ENCODE results near the gene C11orf91. TPM values are rescaled to one million over a fixed set of nuclear protein-coding genes. Genes with fewer than 3 reads are reported as not detected.
"Not testable (repeated sequence)": the region's sequence is repeated elsewhere in the genome, so short reads cannot be mapped to it uniquely, and the experiment has no call there.

The C11orf91 gene
- total RNA-seq, 1 donor from 2014 or later = 0.13 TPM

DNA sequence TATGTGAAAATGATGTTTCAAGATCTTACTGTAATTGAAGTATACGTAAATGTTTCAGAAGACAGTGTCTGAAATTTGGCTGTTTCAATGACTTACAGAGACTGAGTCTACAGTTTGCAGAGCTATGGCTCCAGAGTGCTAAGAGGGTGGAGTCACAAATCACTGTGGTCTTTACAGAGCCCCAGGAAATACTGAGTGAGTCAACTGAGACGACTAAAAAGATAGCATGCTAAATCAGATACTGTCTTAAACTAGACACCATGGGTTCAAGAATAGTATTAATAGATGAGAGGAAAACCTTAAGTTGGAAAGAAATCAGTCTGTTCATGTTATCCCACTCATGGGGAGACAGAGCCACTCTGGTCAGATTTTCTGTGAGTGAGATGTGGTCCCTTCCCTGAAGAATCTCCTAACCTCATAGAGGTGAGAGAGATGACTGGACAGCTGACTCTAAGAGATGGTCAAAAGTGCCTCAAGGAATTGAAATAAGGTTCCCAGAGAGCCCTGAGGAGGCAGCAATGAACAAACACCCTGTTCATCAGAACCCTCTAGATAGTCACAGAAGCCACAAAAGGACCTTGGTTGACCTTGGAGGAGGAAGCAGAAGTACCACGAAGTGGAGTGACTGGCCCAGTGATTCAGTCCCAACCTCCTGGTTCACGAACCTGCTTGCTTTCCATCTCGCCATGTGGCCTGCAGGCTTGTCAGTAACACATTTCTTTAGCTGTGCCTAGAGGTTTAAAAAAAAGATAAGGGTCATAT, 30.2 kb downstream of the C11orf91 start:
- no peak for DNase-seq (ENCODE audit: low read depth, low spot score)

GRCh38 chr11:33669598-33670249, 30.9 kb downstream of the C11orf91 start:
- DNase-seq (ENCODE audit: low read depth, low spot score) = no peak

- DNase-seq (ENCODE audit: low read depth, low spot score) = no peak
Measured at GRCh38 chr11:33668951-33669596, 31.6 kb downstream of the C11orf91 start.

- DNase-seq (ENCODE audit: low read depth, low spot score) = no peak
Measured at GRCh38 chr11:33668468-33668825, 32.2 kb downstream of the C11orf91 start.

DNA sequence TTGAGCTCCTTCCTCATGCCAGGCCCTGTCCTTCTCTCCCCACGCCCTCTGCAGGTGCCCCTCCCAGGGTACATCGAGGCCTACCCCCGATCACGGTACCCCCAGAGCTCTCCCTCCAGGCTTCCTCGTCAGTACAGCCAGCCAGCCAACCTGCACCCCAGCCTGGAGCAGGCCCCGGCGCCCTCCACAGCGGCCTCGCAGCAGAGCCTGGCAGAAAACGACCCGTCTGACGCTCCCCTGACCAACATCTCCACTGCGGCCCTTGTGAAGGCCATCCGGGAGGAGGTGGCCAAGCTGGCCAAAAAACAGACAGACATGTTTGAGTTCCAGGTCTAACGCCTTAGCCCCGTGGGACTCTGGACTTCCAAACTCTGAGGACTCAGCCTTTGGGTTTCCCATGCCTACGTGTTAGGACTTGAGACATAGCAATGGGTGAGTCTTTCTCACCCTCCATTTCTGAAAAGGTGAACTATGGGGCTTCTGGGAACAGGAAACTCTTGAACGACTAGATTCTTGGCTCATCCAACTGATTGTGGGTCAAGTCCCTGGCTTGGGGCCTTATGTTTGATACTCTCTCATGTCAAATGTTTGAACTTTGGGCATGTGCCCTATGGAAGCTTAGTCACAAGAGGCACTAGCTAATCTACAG, 32.7 kb downstream of the C11orf91 start:
- no peak for DNase-seq (ENCODE audit: low read depth, low spot score)

GRCh38 chr11:33665350-33666106, 35.1 kb downstream of the C11orf91 start:
- no peak for DNase-seq (ENCODE audit: low read depth, low spot score)

DNA sequence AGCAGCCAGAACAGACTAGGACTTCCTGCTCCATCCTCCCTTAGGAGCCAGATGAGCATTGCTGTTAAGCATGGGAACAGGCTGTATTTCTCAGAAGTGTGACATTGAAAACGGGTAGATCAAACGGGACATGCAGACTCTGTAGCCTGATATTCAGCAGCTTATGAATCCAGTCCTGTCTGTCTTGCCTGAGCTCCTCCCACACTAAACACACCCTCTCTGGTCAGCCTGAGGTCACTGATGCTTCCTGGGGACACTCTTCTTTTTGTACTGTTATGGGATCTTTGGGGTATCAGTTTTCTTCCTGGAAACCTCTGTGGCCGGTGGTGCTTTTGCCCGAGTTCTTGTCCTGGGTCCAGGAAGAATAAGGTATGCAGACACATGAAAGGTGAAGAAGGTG, 35.8 kb downstream of the C11orf91 start:
- DNase-seq (ENCODE audit: low read depth, low spot score) = no peak

DNA sequence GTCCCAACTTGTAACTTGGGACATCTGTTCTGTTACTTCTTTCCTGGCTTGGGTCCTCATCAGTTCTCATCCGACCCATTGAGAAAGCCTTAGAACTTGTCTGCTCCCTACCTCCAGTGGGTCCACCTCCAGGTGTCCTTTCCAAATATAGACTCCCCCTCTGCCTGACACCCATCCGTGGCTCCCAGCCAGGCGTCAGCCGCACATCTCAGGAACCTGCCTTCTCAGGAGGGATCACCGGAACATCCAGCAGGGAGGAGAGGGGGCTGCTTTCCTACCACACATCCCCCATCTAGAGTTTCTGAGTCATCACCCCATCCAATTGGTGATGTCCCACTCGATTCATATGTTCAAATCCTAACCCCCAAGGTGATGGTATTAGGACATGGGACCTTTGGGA, 36.5 kb downstream of the C11orf91 start:
- DNase-seq (ENCODE audit: low read depth, low spot score) = no peak

DNA sequence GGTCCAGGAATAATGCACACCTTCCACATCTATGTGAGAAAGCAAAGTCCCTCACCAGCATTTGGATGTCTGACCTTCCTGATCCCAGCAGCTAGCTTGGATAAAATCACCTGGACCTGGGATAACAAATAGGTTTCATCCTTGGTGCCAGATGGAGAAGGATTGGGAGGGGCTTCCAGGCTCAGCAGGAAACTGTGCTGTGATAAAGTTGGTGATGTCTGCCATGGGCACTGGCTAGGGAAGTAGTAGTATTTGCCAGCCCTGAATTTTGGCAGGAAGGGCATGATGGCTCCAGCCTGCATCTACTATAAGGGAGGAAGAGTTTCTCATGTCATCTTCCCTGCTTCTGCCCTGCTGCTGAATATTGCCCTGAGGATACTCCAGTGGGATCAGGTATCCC, 37.5 kb downstream of the C11orf91 start:
- DNase-seq (ENCODE audit: low read depth, low spot score) = no peak

- DNase-seq (ENCODE audit: low read depth, low spot score) = not testable (repeated sequence)
Measured at GRCh38 chr11:33661526-33661925, 39.1 kb downstream of the C11orf91 start.

DNA sequence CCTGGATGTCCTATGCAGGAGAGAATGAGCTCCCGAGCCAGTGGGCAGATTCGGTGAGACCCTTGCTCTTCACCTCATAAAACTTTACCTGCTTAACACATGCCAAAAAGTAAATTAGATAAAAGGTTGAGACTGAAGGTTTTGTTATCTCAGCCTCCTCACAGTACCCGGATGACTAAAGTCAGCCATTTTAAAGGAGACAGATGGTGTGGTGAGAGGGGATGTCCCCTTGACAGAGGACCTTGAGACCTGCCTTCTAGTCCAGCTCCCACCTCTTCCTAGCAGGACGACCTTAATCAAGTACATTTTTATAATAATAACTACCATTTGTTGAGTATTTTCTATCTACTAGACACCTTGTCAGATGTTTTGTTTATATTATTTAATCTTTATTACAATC, 39.7 kb downstream of the C11orf91 start:
- no peak for DNase-seq (ENCODE audit: low read depth, low spot score)

DNA sequence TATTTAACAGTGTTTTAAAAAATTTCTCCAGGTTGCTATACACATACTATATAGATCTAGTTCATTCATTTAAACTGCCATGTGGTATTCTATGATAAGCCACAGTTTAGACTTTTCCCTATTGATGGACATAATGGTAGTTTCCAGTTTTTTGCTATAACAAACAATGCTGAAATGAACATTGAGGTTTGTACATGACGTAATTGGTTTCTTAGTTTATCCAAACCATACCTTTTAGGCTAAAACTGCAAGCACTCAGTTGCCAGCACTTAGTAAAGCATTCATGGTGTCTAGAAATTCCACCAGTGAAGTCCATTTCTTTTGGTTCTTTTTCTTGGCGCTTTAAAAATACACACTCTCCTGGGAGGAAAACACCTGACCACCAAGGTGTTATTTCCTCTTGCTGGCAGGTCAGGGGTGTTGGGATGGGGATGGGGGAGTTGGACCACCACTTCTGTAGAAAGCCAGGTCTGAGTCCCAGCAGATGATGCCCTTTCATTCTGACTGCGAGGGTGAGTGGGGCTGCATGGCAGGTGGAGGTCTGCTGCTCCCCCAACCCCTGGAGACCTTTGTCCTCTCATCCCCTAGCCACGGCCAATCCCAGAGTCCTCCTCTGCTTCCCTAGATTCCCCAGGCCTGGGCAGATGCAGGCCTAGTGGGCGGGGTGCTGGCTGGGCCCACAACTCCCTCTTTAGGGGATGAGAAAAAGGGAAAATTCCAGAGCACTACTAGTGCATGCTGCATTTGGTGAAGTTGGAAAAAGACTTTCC, 41.1 kb downstream of the C11orf91 start:
- DNase-seq (ENCODE audit: low read depth, low spot score) = no peak

DNA sequence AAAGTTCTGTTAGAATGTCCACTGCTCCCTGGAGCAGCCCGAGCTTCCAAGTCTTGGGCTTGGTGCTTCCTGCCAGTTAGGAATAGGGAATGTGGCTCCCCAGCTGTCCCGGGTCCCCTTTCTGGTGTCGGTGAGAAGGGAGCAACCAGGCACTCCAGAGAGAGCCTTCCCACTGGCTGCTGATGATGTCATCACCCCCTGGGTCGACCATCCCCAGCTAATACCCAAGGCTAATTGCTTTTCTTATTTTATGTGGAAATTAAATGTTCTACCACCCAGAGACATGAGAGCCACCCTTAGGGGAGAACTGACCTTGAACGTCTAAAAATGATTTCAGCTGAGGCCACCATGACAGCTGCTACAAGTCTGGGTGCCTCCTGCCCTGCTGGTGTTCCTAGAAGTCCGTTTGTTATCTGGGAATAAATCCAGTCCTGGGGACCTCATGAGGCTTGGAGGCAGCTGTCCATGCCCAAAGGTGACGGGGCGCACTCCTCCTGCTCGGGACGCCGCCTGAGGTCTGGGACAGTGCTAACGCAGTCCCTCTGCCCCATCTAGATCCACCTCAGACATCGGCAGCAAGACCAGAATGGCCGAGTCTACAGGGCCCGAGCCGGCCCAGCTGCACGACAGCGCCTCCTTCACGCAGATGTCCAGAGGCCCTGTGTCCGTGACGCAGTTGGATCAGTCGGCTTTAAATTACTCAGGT, 42.3 kb downstream of the C11orf91 start:
- DNase-seq (ENCODE audit: low read depth, low spot score) = no peak

DNA sequence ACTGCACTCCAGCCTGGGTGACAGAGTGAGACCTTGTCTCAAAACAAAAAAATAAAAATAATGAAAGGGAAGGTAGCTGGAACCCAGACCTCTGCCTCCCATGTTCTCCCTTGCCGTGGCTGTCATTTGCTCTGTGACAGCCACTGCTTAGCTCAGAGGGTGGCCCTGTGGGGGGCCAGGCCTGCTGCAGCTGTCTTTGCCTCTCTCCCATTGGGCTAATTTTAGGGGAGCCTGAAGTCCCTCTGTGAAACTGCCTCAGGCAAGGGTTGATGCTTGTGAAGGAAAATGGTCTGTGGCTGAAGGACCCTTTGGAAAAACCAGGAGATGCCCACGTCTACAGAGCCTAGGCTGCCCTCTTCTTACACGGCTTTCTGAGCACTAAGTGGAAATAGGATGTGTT, 42.9 kb downstream of the C11orf91 start:
- no peak for DNase-seq (ENCODE audit: low read depth, low spot score)

- no peak for DNase-seq (ENCODE audit: low read depth, low spot score)
Measured at GRCh38 chr11:33656768-33657167, 43.9 kb downstream of the C11orf91 start.

- no peak for DNase-seq (ENCODE audit: low read depth, low spot score)
Measured at GRCh38 chr11:33655842-33656600, 44.6 kb downstream of the C11orf91 start.

- DNase-seq (ENCODE audit: low read depth, low spot score) = no peak
Measured at GRCh38 chr11:33654594-33654993, 46.0 kb downstream of the C11orf91 start.

DNA sequence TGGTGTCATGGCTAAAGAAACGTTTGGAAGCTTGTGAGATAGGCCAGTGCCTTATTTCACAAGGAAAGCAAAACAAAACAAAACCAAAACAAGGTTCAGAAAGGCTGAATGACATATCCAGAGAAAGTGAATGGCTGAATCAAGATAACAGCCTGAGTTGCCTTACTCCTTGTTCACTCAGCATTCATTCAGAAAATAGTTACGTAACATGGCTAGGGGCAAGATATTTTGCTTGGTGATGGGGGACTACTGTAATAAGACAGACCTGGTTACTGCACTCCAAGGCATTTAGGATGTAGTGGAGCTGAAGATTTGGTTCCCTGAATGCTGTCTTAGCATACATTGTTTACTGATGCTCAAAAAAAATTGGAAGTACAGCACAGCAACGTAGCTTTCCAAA, 47.7 kb downstream of the C11orf91 start:
- no peak for DNase-seq (ENCODE audit: low read depth, low spot score)

DNA sequence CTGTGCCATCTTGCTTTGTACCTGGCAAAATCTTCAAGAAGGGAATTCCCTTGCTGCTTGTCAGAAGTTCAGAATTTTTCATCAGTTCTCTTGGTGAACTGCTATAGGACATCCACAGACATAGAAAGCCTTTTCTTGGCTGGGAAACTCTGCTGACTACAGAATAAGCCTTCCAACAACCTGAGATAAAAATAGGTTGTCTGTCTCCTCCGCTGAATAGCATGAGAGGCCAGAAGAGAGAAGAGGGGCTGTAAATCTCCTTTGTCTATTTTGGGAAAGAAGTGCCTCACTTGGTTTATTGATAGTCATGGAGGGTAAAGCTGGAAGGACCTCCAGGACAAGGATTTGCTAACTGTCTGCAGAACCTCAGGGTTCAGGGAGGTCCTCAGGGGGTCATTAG, 48.2 kb downstream of the C11orf91 start:
- DNase-seq (ENCODE audit: low read depth, low spot score) = no peak

Data from pulmonary artery endothelial cell (primary cell).